Fibroblast of skin of back (primary cell): ENCODE results near the gene FLNB.

Experiments used
- DNase-seq: peaks from one replicate; pipeline ENCODE4 v3.0.0-alpha.2; 2013

FLNB gene

GRCh38 chr3:58010562-58010961 is 2.3 kb downstream of the FLNB start:
- DNase-seq: no peak

- DNase-seq: no peak
Measured at GRCh38 chr3:58011580-58011979, 3.4 kb downstream of the FLNB start.

- no peak for DNase-seq
Measured at GRCh38 chr3:58012302-58012701, 4.1 kb downstream of the FLNB start.

DNA sequence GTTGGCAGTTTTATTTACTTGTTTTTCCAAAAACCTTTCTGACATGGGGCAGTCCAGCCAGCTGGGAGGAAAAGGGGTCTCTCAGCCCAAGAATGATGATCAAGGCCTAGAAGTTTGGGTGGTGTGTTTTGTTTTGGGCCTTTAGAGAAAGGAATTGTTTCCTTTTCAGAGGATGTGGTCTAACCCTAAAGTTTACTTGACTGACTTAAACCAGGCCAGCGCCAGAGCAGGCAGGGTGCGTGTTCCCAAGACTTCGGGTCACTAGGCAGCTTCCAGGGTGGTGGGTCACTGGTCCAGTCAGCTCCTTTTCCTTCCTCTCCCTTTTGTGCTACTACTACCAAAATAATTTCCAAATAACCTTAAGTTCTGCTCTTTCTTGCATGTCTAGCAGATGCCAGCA is 4.9 kb downstream of the FLNB start:
- DNase-seq: no peak

GRCh38 chr3:58013973-58014649 is 5.9 kb downstream of the FLNB start:
- peak; percentile 97 for DNase-seq

- no peak for DNase-seq
Measured at GRCh38 chr3:58015520-58015915, 7.3 kb downstream of the FLNB start.

GRCh38 chr3:58016710-58017109 is 8.5 kb downstream of the FLNB start:
- no peak for DNase-seq

- DNase-seq: no peak
Measured at GRCh38 chr3:58018892-58019742, 10.9 kb downstream of the FLNB start.

DNA sequence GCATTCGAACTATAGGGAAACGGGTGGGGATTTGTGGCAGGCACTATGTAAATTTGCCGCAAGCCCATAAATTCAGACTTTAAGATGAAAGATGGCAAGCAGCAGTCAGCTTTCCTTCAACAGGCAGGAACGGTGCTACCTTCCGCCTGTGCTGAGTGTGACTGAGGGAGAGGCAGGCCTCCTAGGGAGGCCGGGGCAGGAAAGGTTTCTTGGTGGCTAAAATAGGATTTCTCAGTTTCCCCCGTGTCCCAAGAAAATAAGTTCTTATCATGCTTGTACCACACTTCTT is 12.5 kb downstream of the FLNB start:
- no peak for DNase-seq

DNA sequence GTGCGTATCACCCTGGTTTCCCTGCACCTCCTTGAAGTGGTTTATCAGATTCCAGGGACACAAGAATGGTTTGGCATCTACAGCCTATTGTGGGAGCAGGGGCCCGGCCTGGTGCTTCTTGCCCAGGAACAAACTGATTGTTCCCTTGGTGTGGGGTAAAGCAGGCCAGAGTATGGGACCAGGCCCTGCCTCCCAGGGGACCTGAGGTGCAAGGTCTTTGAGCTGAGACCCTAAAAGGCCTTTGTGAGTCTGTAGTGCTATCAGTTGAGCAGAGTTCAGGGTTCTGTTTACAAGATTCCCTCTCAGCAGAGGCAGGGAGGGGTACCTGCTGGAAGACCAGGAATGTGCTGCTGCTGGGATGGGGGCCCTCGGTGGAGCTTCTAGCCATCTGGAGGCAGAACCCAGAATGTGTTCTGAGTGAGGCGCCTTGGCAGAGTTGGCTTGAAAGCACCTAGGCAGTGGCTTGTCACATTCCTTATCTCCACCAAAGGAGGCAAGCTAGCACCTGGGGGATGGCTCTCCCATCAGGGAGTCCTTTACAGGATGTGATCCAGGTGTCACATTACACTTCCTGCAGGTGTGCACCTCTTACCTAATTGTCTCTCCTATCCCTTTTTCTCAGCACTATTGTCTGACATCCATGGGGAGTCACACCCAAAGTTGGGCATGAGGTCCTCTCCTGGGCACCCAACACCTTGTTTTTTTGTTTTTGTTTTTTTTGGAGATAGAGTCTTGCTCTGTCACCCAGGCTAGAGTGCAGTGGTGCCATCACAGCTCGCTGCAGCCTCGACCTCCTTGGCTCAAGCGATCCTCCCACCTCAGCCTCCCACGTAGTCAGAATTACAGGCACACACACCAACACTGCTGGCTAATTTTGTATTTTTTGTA is 13.1 kb downstream of the FLNB start:
- no peak for DNase-seq

- DNase-seq: no peak
Measured at GRCh38 chr3:58021962-58022361, 13.7 kb downstream of the FLNB start.

DNA sequence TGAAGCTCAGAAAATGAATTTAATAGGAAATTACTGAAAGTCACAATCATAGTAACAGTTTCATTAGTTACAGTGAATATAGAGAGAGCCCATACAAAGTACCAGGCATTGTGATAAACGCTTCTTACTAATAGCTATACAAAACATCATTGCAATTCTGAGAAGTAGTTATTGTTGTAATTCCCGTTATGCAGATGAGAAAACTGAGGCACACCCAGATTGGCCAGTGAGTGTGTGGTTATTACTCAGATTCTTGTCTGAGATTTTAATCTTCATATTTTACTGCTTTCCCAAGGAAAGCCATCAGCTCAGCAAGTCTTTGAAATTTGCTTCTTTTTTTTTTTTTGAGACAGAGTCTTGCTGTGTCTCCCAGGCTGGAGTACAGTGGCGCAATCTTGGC is 14.3 kb downstream of the FLNB start:
- no peak for DNase-seq

GRCh38 chr3:58023531-58023930 is 15.3 kb downstream of the FLNB start:
- no peak for DNase-seq

DNA sequence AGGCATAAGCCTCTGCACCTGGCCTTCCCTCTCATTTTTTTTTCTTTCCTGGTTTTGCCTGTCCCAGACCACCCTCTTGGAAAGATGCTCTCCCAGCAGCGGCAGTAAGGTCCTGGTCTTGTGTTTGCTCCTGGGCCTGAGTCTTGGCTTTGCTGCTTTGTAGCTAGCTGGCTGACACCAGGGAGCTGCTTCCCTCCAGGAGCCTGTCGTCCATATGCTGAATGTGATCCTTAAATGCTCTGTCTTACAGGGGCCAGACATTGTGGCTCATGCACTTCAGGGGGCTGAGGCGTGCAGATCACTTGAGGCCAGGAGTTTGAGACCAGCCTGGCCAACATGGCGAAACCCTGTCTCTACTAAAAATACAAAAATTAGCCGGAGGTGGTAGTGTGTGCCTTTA is 17.2 kb downstream of the FLNB start:
- no peak for DNase-seq

- DNase-seq: no peak
Measured at GRCh38 chr3:58025837-58026569, 17.8 kb downstream of the FLNB start.

- DNase-seq: no peak
Measured at GRCh38 chr3:58026598-58026997, 18.4 kb downstream of the FLNB start.

DNA sequence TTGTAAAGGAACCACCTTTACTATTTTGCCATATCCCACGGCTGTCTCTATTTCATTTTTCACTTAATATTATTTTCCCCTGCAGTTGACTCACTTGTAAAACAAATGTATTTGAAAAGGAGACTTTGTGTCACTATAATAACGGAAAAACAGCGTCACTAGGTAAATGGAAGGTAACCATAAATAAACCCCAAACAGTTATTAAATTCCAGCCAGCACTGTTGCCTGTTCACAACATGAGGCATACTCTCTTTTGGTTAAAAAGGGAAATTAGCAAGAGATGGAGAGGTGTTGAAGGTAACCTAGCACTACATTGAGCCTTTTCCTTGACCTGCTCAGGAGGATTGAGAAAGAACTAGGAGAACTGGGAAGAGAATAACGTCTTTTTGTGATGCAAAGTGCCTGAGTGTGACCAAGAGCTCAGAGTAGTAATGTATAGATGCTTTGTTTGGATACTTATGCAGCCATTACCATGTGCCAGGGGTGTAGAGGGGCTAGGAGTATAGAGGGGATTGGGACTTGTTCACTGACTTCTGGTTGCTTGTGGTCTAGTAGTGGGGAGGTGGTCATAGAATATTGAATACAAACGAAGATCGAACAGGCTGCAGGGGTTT is 19.6 kb downstream of the FLNB start:
- DNase-seq: no peak

- DNase-seq: peak; percentile 43
Measured at GRCh38 chr3:58028902-58029301, 20.7 kb downstream of the FLNB start.

GRCh38 chr3:58029842-58030584 is 21.8 kb downstream of the FLNB start:
- no peak for DNase-seq

GRCh38 chr3:58032186-58032585 is 24.0 kb downstream of the FLNB start:
- peak; percentile 87 for DNase-seq

GRCh38 chr3:58034738-58035523 is 26.7 kb downstream of the FLNB start:
- no peak for DNase-seq
